IPS-18c (cell line): Measurements from ENCODE around the gene WWC2.

ENCODE experiments used
- H3K4me3 ChIP-seq: 2 replicates; pipeline ENCODE4 v1.7.0; 2013; ENCODE audit warnings: low read depth, mild to moderate bottlenecking, low read length, moderate library complexity; ENCODE audit not compliant: insufficient read depth
- H3K9me3 ChIP-seq: one replicate; pipeline ENCODE4 v1.6.1; 2013; ENCODE audit warnings: mild to moderate bottlenecking, low read length, moderate library complexity; ENCODE audit not compliant: control insufficient read depth, insufficient read depth

The WWC2 gene

DNA sequence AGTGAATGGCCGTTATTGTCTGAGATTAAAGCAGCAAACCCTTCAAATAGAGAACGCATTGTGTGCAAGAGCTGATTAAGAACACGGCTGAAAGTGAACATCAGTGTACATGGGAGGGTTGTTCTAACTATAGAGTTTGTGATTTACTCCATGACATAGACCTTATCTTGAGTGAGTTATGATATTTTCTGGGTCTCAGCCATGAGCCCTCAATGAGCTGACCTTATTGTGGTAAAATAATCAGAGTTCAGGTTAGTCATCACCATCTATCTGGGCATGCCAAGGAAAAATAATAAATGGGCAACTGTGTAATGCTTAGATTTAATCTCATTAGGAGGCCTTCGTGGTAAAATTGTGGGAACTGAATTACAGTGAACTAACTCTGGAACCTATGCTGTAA is 256.3 kb downstream of the WWC2 start:
- no peaks in the 10 kb centered on the region for H3K9me3 ChIP-seq
- H3K4me3 ChIP-seq, result no peak overlapping the region

DNA sequence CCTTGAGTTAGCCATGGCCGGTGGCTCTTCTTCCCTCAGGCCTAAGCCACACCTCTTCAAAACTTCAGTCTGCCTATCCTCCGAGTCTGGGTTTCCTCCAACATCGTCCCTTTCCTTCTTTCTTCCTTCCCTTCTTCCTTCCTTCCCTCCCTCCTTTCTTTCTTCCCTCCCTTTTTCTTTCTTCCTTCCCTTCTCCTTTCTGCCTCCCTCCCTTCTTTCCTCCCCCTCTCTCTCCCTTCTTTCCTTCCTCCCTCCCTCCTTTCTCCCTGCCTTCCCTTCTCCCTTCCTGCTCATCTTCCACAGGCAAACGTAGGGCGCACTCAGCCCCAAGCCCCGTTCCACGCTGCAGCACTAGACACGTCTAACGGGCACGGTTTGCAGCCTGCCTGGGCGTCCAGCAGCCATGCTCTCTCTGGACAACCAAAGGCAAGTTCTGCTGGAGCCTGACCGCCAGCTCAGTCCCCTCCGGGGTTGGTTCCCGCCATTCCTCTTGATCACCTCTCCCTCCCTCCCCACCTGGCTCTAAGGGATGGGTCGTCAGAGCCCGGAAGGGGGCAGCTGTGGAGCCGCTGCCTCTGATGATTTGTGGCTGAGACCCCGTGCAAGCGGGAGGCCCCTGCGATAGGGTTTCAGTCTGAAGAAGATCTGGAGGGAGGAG is 257.2 kb downstream of the WWC2 start:
- Histone ChIP-seq H3K4me3 (no peak overlapping the region), H3K9me3 (no peaks in the 10 kb centered on the region)

DNA sequence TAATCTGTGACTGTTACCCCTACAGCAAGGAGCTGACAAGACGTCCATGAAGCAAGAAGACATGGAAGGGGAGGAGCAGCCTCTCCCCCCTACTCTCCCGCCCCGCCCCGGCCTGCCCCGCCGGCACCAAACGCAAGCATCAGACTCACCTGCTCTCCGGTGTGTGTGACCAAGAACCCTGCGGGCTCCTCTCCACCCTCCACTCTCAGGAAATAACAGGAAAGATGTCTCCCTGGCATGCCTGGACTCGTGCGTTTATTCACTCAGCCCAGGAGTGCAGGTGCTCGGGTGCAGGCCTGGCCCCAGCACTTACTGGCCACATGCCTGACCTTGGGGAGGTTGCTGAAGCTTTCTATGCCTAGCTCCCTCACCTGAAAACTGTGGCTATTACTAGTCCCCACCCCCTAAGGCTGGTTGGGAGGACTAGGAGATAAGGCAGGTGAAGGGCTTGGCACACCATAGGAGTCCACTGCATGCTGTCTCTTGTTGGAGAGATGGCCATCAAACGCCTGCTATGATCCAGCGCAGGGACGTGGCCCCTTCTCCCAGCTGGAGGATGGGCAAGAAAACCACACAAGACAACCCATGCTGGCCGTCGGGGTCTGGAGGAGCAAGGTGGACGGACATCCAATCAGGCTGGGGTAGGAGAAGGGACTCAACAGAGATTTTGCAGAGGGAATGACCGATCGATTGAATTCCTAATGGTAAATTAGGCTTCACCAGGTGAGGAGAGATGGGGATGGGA is 258.0 kb downstream of the WWC2 start:
- H3K9me3 ChIP-seq, result no peaks in the 10 kb centered on the region
- H3K4me3 ChIP-seq, result no peak overlapping the region

DNA sequence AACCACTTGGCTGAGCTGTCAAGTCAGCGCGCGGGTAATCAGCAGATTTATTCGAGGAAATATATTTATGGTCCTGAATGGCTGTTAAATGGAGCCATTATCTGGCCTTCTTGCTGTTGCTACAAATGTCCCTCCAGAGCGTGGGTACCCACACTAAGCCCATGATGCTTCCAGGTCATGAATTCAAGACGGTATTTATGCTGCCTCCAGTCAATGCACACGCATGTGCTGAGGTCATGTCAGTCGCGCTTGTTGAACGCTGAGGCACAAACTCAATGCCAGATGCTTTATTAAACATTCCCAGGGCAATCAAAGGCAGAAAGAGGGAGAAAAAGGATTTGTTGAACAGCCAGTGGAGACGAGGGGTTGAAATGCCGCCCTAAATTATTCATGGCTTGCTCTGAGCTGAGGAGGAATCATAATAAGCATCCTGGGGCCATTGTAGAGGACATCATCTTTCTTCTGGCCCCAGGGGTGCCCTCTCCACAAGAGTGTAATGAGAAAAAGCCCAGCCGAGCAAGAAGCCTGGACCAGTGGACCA is 259.2 kb downstream of the WWC2 start:
- H3K9me3 ChIP-seq, result no peaks in the 10 kb centered on the region

DNA sequence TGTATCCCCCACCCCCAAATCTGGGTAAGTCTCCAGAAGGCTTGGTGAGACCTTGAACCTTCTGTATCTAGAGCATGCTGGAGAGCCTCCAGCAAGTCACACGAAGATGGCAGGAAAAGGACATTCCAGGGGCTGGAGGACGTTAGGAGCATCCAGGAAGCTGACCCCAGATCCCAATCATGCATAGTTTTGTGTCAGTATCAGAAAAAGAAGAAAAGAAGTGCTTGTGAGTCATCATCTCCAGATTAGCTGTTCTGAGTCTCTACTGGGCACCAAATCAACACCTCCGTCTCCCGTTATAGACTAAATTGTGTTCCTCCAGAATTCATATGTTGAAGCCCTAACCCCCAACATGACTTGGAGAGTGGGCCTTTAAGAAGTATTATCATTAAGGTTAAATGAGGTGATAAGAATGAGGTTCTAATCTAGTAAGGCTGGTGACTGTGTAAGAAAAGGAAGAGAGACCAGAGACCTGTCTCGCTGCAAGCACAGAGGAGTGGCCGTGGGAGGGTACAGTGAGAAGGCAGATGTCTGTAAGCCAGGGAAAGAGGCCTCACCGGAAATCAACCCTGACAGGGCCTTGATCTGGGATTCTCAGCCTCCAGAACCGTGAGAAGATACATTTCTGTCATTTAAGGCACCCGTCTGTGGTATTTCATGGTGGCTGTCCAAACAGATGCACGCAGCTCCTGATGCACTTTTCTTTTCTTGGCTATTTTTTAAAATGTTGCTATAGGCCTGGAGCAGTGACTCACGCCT is 261.3 kb downstream of the WWC2 start:
- Histone ChIP-seq H3K9me3 (no peaks in the 10 kb centered on the region), H3K4me3 (no peak overlapping the region)

More for the DNA sequence above, 259.2 kb downstream of the WWC2 start:
- H3K4me3 ChIP-seq, result no peak overlapping the region

DNA sequence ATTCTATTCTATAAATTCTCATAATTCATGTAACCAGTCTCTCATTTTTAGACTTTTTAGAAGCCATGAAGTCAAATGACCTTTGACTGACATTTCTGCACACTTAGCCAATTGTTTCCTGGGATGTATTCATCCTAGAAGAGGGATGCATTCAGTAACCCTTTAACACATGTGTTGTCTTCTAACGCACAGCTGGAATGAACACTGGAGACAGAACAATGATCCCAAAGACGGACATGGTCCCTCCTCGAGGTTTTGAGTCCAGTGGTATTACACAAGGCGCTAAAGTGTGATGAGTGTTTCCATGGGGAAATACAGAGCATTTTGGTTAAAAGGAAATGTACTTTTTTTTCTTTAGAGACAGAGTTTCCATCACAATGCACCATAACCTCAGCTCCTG is 263.0 kb downstream of the WWC2 start:
- Histone ChIP-seq H3K9me3 (no peaks in the 10 kb centered on the region), H3K4me3 (no peak overlapping the region)

DNA sequence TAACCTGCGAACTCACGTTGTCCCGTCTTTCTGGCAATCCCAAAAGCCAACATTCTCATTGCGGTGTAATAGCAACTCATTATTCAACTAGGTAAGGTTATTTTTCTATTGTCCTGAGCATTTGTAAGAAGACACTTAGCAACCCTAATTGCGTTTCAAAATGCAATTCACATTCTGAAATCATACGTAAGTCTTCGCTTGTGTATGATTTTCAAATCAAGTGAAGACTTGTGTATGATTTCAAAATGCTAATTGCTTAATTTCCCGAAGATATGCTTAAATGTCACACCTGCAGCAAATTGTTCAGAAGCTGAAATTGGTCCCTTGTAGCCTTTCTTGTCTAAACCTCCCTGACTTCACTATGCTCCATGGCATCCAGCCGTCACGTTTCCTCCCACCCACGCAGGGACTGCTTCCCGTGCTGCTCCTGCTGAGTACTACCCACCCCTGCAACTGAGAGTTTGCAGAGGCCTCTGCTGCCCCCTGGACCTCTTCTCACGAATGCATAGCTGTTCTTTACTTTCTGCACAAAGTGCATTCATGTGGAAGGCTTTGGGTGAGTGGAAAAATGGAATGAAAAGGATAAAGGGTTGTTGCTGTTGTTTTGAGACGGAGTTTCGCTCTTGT is 264.0 kb downstream of the WWC2 start:
- Histone ChIP-seq H3K4me3 (no peak overlapping the region), H3K9me3 (no peaks in the 10 kb centered on the region)

DNA sequence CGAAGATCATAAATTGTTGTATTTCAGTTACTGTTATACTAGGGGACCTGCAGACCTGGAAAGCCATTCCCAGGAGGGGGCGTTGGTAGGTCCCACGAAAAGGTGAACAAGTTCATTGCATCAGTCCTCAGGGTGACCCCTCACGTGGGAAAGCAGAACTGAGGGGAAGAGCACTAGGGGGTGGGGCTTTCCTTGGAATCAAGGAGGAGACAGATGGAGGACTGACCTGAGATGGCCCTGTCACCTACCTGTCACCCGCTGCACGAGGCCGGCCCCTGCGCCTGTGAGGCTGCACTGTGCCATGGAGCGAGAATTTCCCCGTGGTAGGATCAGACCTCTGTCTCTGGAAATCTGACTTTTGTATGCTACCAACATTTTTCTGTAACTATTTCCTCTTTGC is 265.0 kb downstream of the WWC2 start:
- H3K9me3 ChIP-seq, result no peaks in the 10 kb centered on the region
- no peak overlapping the region for H3K4me3 ChIP-seq

DNA sequence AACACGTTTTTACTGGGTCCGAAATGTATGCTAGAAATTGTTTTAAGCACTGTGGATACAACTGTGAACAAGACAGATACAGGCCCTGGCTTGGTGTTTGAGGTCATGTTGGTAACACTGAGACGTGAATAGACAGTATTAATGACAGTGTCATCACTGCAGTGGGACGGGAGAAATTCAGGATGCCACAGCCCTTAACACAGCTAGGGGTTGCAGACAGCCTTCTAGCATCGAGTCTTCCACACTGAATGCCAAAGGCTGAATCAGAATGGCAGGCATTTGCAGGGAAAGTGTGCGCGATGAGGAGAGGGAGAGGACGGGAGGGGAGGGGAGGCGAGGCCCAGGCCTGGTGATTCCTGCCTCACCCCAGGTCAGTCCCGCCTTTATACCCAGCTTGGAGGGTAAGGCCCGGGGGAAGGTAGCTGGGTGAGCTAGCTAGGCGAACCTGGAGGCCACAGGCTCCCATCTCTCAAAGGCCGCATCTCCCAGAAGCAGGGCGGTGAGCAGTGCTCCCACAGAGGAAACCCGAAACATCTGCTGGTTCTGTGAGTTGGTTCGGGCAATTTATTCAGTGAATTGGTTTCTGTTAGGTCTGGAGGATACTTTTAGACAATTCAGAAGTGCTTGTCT is 267.3 kb downstream of the WWC2 start:
- Histone ChIP-seq H3K9me3 (no peaks in the 10 kb centered on the region), H3K4me3 (no peak overlapping the region)

DNA sequence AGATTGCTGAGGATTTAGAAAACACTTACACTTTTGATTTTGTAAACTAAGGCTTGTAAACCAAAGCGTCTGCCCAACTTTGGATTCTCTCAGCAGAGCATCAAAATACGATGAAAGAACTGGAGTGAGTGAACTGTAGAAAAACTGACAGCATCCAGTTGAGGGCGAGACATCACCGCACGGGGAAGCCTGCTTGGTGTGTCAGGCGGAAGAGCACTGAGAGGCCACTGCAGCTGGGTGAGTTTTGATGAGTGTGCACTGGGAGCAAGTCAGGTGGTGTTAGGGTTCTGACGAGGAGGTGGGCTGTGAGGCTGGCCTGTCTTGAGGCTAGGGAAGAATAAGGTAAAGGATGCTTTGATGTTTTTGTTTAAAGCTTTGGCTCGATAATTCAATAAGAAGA is 270.0 kb downstream of the WWC2 start:
- peaks cover 4% of the 10 kb centered on the region for H3K9me3 ChIP-seq
- no peak overlapping the region for H3K4me3 ChIP-seq
